Astrocyte (in vitro differentiated cells and primary cell): ENCODE measurements around the gene ULK4. TPM values are rescaled to one million over a fixed set of nuclear protein-coding genes. Genes with fewer than 3 reads are reported as not detected.
"Not testable (repeated sequence)": the region's sequence is repeated elsewhere in the genome, so short reads cannot be mapped to it uniquely, and the experiment has no call there.

Experiments used
- DNase-seq: peaks from one replicate; pipeline ENCODE4 v3.0.0-alpha.2; 2010; ENCODE audit warnings: low read depth
- FAIRE-seq: peaks from 2 replicates; lab custom pipeline; 2011; peaks lifted over from hg19 to GRCh38; lab: Jason Lieb, UNC
- H2AFZ ChIP-seq: 2 replicates; pipeline ENCODE4 v1.6.0; 2012; ENCODE audit warnings: low read depth, low read length, inconsistent platforms
- H3K27ac ChIP-seq: 2 replicates; pipeline ENCODE4 v1.5.1; 2011; ENCODE audit warnings: low read depth, low read length, inconsistent platforms
- H3K27me3 ChIP-seq: 2 replicates; pipeline ENCODE4 v1.6.0; 2011; ENCODE audit warnings: low read length, inconsistent platforms; ENCODE audit not compliant: insufficient read depth
- H3K36me3 ChIP-seq: 2 replicates; pipeline ENCODE4 v1.5.1; 2011; ENCODE audit warnings: low read length, inconsistent platforms; ENCODE audit not compliant: insufficient read depth
- H3K4me1 ChIP-seq: 2 replicates; pipeline ENCODE4 v1.5.1; 2011; ENCODE audit warnings: low read length, inconsistent platforms; ENCODE audit not compliant: insufficient read depth
- H3K4me2 ChIP-seq: 2 replicates; pipeline ENCODE4 v1.6.0; 2012; ENCODE audit warnings: low read length, inconsistent platforms
- H3K4me3 ChIP-seq: 2 replicates; pipeline ENCODE4 v1.5.1; 2011; ENCODE audit warnings: low read depth, mild to moderate bottlenecking, low read length, inconsistent platforms; ENCODE audit not compliant: insufficient read depth
- H3K79me2 ChIP-seq: 2 replicates; pipeline ENCODE4 v1.6.0; 2012; ENCODE audit warnings: mild to moderate bottlenecking, low read length, inconsistent platforms; ENCODE audit not compliant: insufficient read depth
- H3K9ac ChIP-seq: 2 replicates; pipeline ENCODE4 v1.6.0; 2012; ENCODE audit warnings: mild to moderate bottlenecking, low read length, inconsistent platforms
- H3K9me3 ChIP-seq: 2 replicates; pipeline ENCODE4 v1.5.1; 2012; ENCODE audit warnings: low read depth, mild to moderate bottlenecking, low read length, inconsistent platforms; ENCODE audit not compliant: insufficient read depth
- H4K20me1 ChIP-seq: 2 replicates; pipeline ENCODE4 v1.6.0; 2012; ENCODE audit warnings: low read length, inconsistent platforms; ENCODE audit not compliant: insufficient read depth
- H3K27ac Mint-ChIP-seq: one replicate; pipeline ENCODE4 v1.8.0; 2021; ENCODE audit warnings: mild to moderate bottlenecking, mixed read lengths; ENCODE audit not compliant: unreplicated experiment
- H3K27me3 Mint-ChIP-seq: one replicate; pipeline ENCODE4 v1.8.0; 2021; ENCODE audit warnings: low read depth, mixed read lengths; ENCODE audit not compliant: unreplicated experiment
- H3K36me3 Mint-ChIP-seq: one replicate; pipeline ENCODE4 v1.8.0; 2021; ENCODE audit warnings: low read depth, mixed read lengths; ENCODE audit not compliant: unreplicated experiment
- H3K4me1 Mint-ChIP-seq: one replicate; pipeline ENCODE4 v1.8.0; 2021; ENCODE audit warnings: low read depth, mixed read lengths; ENCODE audit not compliant: unreplicated experiment
- H3K4me3 Mint-ChIP-seq: one replicate; pipeline ENCODE4 v1.8.0; 2021; ENCODE audit warnings: mild to moderate bottlenecking, moderate library complexity, mixed read lengths; ENCODE audit not compliant: unreplicated experiment
- H3K9me3 Mint-ChIP-seq: one replicate; pipeline ENCODE4 v1.8.0; 2021; ENCODE audit warnings: mild to moderate bottlenecking, mixed read lengths; ENCODE audit not compliant: unreplicated experiment
- CTCF ChIP-seq: IDR thresholded peaks from 2 replicates; pipeline ENCODE4 v1.5.1; 2011; ENCODE audit warnings: low read depth, mild to moderate bottlenecking, inconsistent platforms, low read length, moderate library complexity; ENCODE audit not compliant: insufficient read depth
- EZH2 ChIP-seq: IDR thresholded peaks from 2 replicates; pipeline ENCODE4 v1.6.1; 2012; ENCODE audit warnings: mild to moderate bottlenecking, low read length, inconsistent platforms; ENCODE audit not compliant: insufficient read depth
- total RNA-seq: library from RNA; stranded (reverse); gene quantifications from 2 replicates; pipeline ENCODE4 v1.2.1, GENCODE V29; 2021

ULK4 gene
- total RNA-seq, 1 donor from 2014 or later = 6.6 TPM

DNA sequence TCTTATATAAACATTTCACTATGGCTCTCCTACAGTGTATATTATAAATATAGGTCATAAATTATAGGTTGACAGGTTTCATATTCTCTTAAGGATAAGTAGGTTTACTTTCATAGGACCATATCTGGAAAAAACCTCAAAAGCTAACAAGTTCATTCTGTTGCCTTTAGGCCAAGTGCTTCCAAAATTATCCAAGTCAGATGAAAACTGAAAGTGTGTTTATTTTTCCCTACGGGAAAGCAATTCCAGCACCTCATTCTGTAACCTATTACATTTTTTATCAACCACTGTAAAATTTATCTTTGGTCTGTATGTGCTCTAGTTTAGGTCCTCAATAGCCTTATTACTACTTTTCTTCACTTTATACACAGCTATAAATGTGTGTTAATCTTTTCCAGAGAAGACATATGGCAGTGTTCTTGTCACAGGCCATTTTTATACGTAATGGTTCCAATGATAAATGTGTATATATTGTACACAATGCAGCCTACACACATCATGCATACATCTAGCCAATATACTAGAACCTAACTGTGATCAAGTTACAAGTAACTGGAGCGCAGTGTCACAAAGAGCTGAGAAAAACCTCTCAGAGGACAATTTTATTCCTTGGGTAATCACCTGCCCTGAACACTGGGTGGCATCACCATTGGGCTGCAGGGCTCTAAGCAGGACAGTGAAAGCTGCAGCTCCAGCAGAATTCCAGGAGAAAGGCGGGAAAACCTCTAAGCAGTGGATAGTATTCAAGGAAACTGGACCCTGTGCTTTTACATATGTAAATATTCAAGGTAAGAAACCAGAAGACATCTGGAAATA is 511.3 kb downstream of the ULK4 start:
- peaks cover 5% of the 10 kb centered on the region for H3K36me3 Mint-ChIP-seq
- no peaks in the 10 kb centered on the region for H3K27me3 Mint-ChIP-seq
- no peak overlapping the region for H3K27ac Mint-ChIP-seq
- no peak overlapping the region for H3K27ac ChIP-seq
- H3K4me3 ChIP-seq = no peak overlapping the region
- DNase-seq = no peak
- no peak for TF ChIP-seq CTCF
- TF ChIP-seq EZH2 = no peak
- H3K9me3 ChIP-seq = no peaks in the 10 kb centered on the region
- no peaks in the 10 kb centered on the region for H4K20me1 ChIP-seq
- no peak overlapping the region for H2AFZ ChIP-seq
- H3K4me1 ChIP-seq = no peaks in the 10 kb centered on the region
- H3K4me3 Mint-ChIP-seq = no peak overlapping the region
- no peaks in the 10 kb centered on the region for H3K27me3 ChIP-seq
- H3K4me2 ChIP-seq = no peak overlapping the region
- no peak overlapping the region for H3K9ac ChIP-seq
- H3K36me3 ChIP-seq = no peaks in the 10 kb centered on the region
- no peak for FAIRE-seq
- H3K79me2 ChIP-seq = no peaks in the 10 kb centered on the region
- no peaks in the 10 kb centered on the region for H3K4me1 Mint-ChIP-seq
- H3K9me3 Mint-ChIP-seq = no peaks in the 10 kb centered on the region

- Histone ChIP-seq H3K4me2 (no peak overlapping the region), H3K79me2 (no peaks in the 10 kb centered on the region), H3K27me3 (no peaks in the 10 kb centered on the region), H3K4me3 (no peak overlapping the region), H3K36me3 (no peaks in the 10 kb centered on the region), H3K9ac (no peak overlapping the region), H4K20me1 (no peaks in the 10 kb centered on the region), H2AFZ (no peak overlapping the region), H3K9me3 (no peaks in the 10 kb centered on the region), H3K27ac (no peak overlapping the region), H3K4me1 (no peaks in the 10 kb centered on the region)
- no peak for FAIRE-seq
- H3K4me3 Mint-ChIP-seq = no peak overlapping the region
- no peak overlapping the region for H3K27ac Mint-ChIP-seq
- H3K9me3 Mint-ChIP-seq = no peaks in the 10 kb centered on the region
- TF ChIP-seq EZH2 = no peak
- no peak for TF ChIP-seq CTCF
- no peaks in the 10 kb centered on the region for H3K27me3 Mint-ChIP-seq
- no peaks in the 10 kb centered on the region for H3K4me1 Mint-ChIP-seq
- no peaks in the 10 kb centered on the region for H3K36me3 Mint-ChIP-seq
- DNase-seq = no peak
Measured at GRCh38 chr3:41448396-41448795, 513.5 kb downstream of the ULK4 start.

DNA sequence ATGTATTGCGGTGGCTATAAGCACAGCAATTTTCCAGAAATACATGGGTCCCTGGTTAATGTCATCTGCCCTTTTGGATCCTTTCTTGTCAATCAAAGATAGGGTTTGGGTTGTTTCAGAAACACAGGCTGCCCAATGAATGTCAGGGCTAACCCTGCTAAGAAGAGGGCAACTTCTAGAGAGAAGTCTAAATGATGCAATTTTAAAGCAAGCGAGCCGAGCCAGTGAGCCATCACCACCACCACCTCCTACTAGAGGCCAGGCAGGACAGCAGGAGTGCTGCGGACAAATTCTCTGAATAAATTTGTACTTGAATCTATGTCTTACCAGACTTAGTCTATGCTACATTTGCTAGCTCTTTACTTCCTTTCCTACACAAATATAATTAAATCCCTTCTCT is 514.2 kb downstream of the ULK4 start:
- Histone ChIP-seq H3K27me3 (no peaks in the 10 kb centered on the region), H3K4me3 (no peak overlapping the region), H3K4me1 (no peaks in the 10 kb centered on the region), H3K36me3 (no peaks in the 10 kb centered on the region), H2AFZ (no peak overlapping the region), H4K20me1 (no peaks in the 10 kb centered on the region), H3K27ac (no peak overlapping the region), H3K4me2 (no peak overlapping the region), H3K9ac (no peak overlapping the region), H3K79me2 (no peaks in the 10 kb centered on the region), H3K9me3 (no peaks in the 10 kb centered on the region)
- DNase-seq = no peak
- Mint-ChIP-seq H3K4me1 (no peaks in the 10 kb centered on the region), H3K9me3 (no peaks in the 10 kb centered on the region), H3K27ac (no peak overlapping the region), H3K4me3 (no peak overlapping the region), H3K36me3 (no peaks in the 10 kb centered on the region), H3K27me3 (no peaks in the 10 kb centered on the region)
- FAIRE-seq = no peak
- TF ChIP-seq EZH2 = no peak
- no peak for TF ChIP-seq CTCF

DNA sequence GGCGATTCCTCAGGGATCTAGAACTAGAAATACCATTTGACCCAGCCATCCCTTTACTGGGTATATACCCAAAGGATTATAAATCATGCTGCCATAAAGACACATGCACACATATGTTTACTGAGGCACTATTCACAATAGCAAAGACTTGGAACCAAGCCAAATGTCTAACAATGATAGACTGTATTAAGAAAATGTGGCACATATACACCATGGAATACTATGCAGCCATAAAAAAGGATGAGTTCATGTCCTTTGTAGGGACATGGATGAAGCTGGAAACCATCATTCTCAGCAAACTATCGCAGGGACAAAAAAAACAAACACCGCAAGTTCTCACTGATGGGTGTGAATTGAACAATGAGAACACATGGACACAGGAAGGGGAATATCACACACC is 515.6 kb downstream of the ULK4 start:
- not testable (repeated sequence) for H3K27ac Mint-ChIP-seq, H3K27me3 ChIP-seq, H3K27me3 Mint-ChIP-seq, H4K20me1 ChIP-seq, H3K4me2 ChIP-seq, H3K9ac ChIP-seq, FAIRE-seq, H3K36me3 ChIP-seq, H3K4me3 ChIP-seq, H3K4me1 Mint-ChIP-seq, H2AFZ ChIP-seq, H3K9me3 Mint-ChIP-seq, H3K36me3 Mint-ChIP-seq, H3K27ac ChIP-seq, H3K4me3 Mint-ChIP-seq, H3K79me2 ChIP-seq, H3K9me3 ChIP-seq, DNase-seq, H3K4me1 ChIP-seq
